Mucosa of descending colon (tissue), 3 donors: ENCODE results near the gene PTPRN2. TPM values are rescaled to one million over a fixed set of nuclear protein-coding genes. Genes with fewer than 3 reads are reported as not detected.

Source experiments
- ATAC-seq: fragments of 200-7000 bp; cut with Tn5 transposase; one replicate; pipeline ENCODE4 v1.9.1; 2020; ENCODE audit warnings: mild to moderate bottlenecking, moderate library complexity
- DNase-seq, 3 donors: peaks; one replicate each; pipeline ENCODE4 v3.0.0-alpha.2; 2020
- H3K36me3 ChIP-seq: fragments of 200-600 bp; one replicate; pipeline ENCODE4 v1.8.0; 2021; ENCODE audit warnings: low read depth, mild to moderate bottlenecking
- H3K4me1 ChIP-seq: fragments of 200-600 bp; one replicate; pipeline ENCODE4 v1.8.0; 2021; ENCODE audit warnings: low read depth, mild to moderate bottlenecking
- H3K4me3 ChIP-seq: fragments of 200-600 bp; one replicate; pipeline ENCODE4 v1.8.0; 2021; ENCODE audit warnings: mild to moderate bottlenecking
- H3K9me3 ChIP-seq: fragments of 200-600 bp; one replicate; pipeline ENCODE4 v1.8.0; 2021; ENCODE audit warnings: mild to moderate bottlenecking
- intact Hi-C, 2 donors: fragments of 100-400 bp; cut with DNase I in 1 of 2; cut with micrococcal nuclease in 1 of 2; formaldehyde crosslinking; loops; one replicate each; pipeline versions ENCODE4 v1.11.0 to v1.11.1; 2022; cut with DNase I, micrococcal nuclease
- total RNA-seq, 3 donors: library from RNA; stranded (reverse); fragmentation: NEBNext Ultra II Directional in 2 of 3; extraction: Animal tissue kit (Norgen Biotek cat#: 25700) in 2 of 3; gene quantifications; one replicate each; pipeline versions ENCODE4 v1.2.1 to v1.2.4, GENCODE V29; 2021 to 2023
- TF ChIP-seq, protein P1 (sequence below): fragments of 200-600 bp; IDR thresholded peaks from one replicate; pipeline ENCODE4 v1.8.0; 2022; ENCODE audit warnings: antibody characterized with exemption, mild to moderate bottlenecking
- donor health status: DM: no; HTN: no; CAD: no; lungs with moderate emphysema.
- donor health status: DM: no; HTN: no; CAD: no.
- donor health status: DM: no; HTN: yes; CAD: no.

PTPRN2 gene
- total RNA-seq, 3 donors from 2014 or later = 12.5 to 28.0 (median 26.2) TPM

DNA sequence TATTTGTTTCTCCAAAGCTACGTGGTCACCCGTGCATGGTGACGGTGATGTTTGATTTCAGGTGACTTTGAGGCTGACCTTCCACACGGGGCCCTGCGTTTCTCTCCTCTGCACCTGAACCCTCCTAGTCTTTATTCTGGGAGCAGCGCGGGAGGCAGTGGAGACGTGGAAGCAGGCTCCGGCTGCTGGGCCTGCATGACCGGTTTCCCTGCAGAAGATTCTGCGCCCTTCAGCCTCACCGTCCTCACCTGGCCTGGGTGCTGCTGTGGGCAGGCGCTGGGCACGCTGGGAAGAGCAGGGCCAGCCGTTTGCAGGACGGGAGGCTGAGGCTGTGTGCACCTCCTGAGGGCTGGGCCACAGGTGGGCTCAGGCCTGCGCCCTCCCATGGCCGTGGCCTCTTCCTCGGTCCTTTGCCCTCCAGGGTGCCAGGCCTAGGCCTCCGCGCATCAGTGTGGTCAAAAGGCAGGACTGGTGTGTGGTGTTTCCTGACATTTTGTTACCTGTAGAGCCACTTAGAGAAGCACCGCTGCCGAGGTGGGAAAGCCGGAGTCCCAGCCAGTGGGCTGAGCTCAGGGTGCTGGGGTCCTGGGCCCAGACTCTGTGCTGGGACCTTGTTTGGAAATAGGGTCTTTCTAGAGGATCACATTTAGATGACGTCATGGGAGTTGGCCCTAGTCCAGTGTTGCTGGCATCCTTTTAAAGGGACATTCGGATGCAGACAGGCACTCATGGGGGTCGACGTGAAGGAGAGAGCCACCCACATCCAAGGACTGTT is 772.5 kb downstream of the PTPRN2 start:
- intact Hi-C loops = no loop called here
- Histone ChIP-seq H3K4me3 (no peak overlapping the region), H3K9me3 (no peaks in the 10 kb centered on the region), H3K36me3 (no peaks in the 10 kb centered on the region), H3K4me1 (no peaks in the 10 kb centered on the region)
- DNase-seq (no peak), ATAC-seq (no peak)
- TF ChIP-seq, protein P1, sequence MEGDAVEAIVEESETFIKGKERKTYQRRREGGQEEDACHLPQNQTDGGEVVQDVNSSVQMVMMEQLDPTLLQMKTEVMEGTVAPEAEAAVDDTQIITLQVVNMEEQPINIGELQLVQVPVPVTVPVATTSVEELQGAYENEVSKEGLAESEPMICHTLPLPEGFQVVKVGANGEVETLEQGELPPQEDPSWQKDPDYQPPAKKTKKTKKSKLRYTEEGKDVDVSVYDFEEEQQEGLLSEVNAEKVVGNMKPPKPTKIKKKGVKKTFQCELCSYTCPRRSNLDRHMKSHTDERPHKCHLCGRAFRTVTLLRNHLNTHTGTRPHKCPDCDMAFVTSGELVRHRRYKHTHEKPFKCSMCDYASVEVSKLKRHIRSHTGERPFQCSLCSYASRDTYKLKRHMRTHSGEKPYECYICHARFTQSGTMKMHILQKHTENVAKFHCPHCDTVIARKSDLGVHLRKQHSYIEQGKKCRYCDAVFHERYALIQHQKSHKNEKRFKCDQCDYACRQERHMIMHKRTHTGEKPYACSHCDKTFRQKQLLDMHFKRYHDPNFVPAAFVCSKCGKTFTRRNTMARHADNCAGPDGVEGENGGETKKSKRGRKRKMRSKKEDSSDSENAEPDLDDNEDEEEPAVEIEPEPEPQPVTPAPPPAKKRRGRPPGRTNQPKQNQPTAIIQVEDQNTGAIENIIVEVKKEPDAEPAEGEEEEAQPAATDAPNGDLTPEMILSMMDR = no peak

DNA sequence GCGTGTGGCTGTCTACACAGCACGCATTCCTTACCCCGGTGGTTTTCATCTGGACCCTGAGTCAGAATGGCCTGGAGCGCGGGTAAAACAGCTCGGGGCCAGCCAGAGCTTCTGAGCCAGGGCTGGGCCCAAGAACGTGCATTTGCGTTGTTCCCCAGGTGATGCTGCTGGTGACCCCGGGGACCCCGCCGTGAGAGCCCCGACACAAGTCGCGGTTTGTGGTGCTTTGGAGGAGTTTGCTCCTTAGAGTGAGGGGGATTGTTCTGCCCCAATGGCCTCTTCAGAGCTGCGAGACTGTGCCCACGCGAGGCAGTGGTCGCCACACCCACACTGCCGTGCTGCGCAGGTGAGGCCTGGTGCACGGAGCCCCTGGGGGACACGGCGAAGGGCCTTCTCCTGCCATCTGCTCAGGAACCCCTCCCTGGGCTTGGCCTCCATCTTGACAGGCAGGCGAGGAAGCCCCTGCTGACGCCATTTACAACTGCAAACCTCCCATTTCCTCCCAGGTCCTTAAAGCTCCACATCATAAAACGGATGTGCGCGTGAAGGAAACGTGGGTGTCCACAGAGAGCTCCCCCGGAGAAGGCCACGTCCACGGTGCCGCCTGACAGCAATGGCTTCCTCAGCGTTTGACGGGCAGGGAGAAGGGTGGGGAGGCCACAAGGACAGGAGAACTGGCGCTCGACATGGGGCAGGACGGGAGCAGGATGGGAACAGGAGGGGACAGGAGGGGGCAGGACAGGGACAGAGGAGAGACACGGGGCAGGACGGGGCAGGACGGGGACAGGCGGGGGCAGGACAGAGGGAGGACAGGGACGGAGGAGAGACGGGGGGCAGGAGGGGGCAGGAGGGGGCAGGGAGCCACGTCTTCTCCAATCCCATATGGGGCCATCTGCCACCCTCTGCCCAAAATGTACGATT is 773.6 kb downstream of the PTPRN2 start:
- Histone ChIP-seq H3K9me3 (no peaks in the 10 kb centered on the region), H3K4me1 (no peaks in the 10 kb centered on the region), H3K4me3 (no peak overlapping the region), H3K36me3 (no peaks in the 10 kb centered on the region)
- DNase-seq (peak in 1 of 3 donors; percentile 38), ATAC-seq (no peak)
- TF ChIP-seq, protein P1 = no peak
- intact Hi-C loops = no loop called here

DNA sequence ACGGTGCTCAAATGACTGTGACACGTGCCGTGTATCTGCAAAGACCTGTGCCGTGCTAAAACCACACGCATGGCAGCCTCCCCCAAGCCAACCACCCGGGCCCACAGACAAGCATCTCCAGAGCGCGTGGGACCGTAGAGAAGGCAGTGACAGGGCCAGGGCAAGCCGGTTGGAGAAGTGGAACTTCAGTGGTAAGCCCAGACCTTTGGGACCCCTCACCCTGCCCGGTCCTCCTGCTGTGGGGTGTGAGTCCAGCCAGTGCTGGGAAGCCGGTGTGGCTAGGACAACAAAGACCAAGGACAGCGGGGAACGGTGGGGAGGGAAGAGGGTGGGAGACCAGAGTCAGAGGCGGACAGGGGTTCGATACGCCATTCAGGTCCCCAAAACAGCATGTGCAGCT is 774.6 kb downstream of the PTPRN2 start:
- TF ChIP-seq, protein P1 = no peak
- H3K4me1 ChIP-seq = no peaks in the 10 kb centered on the region
- no peaks in the 10 kb centered on the region for H3K9me3 ChIP-seq
- H3K36me3 ChIP-seq = no peaks in the 10 kb centered on the region
- no peak overlapping the region for H3K4me3 ChIP-seq
- intact Hi-C loops = no loop called here
- ATAC-seq (no peak), DNase-seq (peak in 1 of 3 donors; percentile 17)

DNA sequence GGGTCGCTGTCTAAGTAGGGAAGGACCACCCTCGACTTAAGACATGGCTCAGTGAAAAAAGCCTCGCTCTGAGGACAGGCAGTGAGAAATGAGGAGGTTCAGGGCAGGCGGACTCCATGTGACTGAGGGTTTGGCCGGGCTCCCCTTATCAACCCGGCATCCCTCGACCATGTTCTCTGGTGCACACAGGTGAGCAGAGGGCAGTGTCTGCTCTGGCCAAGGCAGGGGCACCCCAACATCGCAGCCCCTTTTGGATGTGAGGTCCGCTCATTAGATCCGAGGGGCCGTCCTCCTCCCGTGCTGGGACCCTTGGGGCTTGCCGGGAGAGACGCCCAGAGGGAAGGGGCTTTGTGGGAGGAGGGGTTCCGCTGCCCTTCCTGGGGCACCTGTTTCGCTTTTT is 775.7 kb downstream of the PTPRN2 start:
- intact Hi-C loops = no loop called here
- H3K4me1 ChIP-seq = no peaks in the 10 kb centered on the region

More for the DNA sequence above, 775.7 kb downstream of the PTPRN2 start:
- Histone ChIP-seq H3K4me3 (no peak overlapping the region), H3K9me3 (no peaks in the 10 kb centered on the region), H3K36me3 (no peaks in the 10 kb centered on the region)
- ATAC-seq (no peak), DNase-seq (peak in 1 of 3 donors; percentile 22)
- TF ChIP-seq, protein P1 = no peak
